K562 (cell line): ENCODE measurements around the gene ARL4C. TPM values are rescaled to one million over a fixed set of nuclear protein-coding genes. Genes with fewer than 3 reads are reported as not detected.

Experiments
- ATAC-seq: fragments of 200-7000 bp; cut with Tn5 transposase; 3 replicates; pipeline ENCODE4 v1.9.1; 2020; ENCODE audit warnings: moderate library complexity
- BruUV-seq: library from RNA; stranded (reverse); fragments of 400-500 nt; replicated peaks from 2 replicates; lab custom pipeline; 2021; lab: Mats Ljungman, UMichigan
- CTCF ChIA-PET: fragments of 300-600 bp; formaldehyde crosslinking; extraction: SDS; loops from one replicate; lab custom pipeline; 2021; ENCODE audit warnings: low intra/inter-chr PET ratio; lab: Yijun Ruan, JAX
- POLR2A ChIA-PET: fragments of 300-600, 350-650 bp; sonication (Branson Sonifier 250); formaldehyde crosslinking; extraction: SDS; loops from one replicate; lab custom pipeline; 2021; ENCODE audit warnings: antibody characterized with exemption, inconsistent platforms; lab: Yijun Ruan, JAX
- DNase-seq, 4 experiments: peaks; one replicate each; pipeline versions ENCODE4 v3.0.0 to v3.0.0-alpha.2; 2011 to 2018; ENCODE audit warnings: low spot score in 3 of 4, mixed read lengths in 3 of 4; ENCODE audit errors: extremely low read depth in 1 of 4
- FAIRE-seq: peaks from 2 replicates; lab custom pipeline; 2011; peaks lifted over from hg19 to GRCh38; lab: Jason Lieb, UNC
- H2AFZ ChIP-seq: 2 replicates; pipeline ENCODE4 v1.6.0; 2011; ENCODE audit warnings: low read depth, low read length, control low read depth, inconsistent platforms
- H3K27ac ChIP-seq: fragments of 200-600 bp; 3 replicates; pipeline ENCODE4 v1.8.0; 2011; ENCODE audit warnings: low read depth, mild to moderate bottlenecking, control low read depth, inconsistent platforms, low read length, moderate library complexity, mixed read lengths; ENCODE audit errors: extremely low read depth
- H3K27me3 ChIP-seq, 2 experiments: fragments of 300-600 bp in 1 of 2; 2 replicates in 1 of 2; 3 replicates in 1 of 2; pipeline versions ENCODE4 v1.6.0 to v1.8.0; 2011; ENCODE audit warnings: inconsistent platforms in 2 of 2, low read length in 2 of 2, mild to moderate bottlenecking in 1 of 2, mixed read lengths in 1 of 2, moderate library complexity in 1 of 2; ENCODE audit not compliant: control insufficient read depth in 2 of 2, insufficient read depth in 2 of 2
- H3K36me3 ChIP-seq: fragments of 300-600 bp; 3 replicates; pipeline ENCODE4 v1.8.0; 2011; ENCODE audit warnings: mild to moderate bottlenecking, low read length, inconsistent platforms; ENCODE audit not compliant: control insufficient read depth, insufficient read depth
- H3K4me1 ChIP-seq, 2 experiments: fragments of 200-600 bp in 1 of 2; replicated peaks in 1 of 2; 2 replicates in 1 of 2; 3 replicates in 1 of 2; pipeline versions ENCODE4 v1.5.1 to v1.8.0; 2011; ENCODE audit warnings: inconsistent platforms in 2 of 2, low read length in 2 of 2, mild to moderate bottlenecking in 1 of 2, mixed read lengths in 1 of 2, moderate library complexity in 1 of 2; ENCODE audit not compliant: control insufficient read depth in 2 of 2, insufficient read depth in 2 of 2
- H3K4me2 ChIP-seq: 2 replicates; pipeline ENCODE4 v1.6.1; 2011; ENCODE audit warnings: low read length, control low read depth, inconsistent platforms, mixed read lengths; ENCODE audit not compliant: insufficient read depth
- H3K4me3 ChIP-seq: fragments of 200-600 bp; sonication (generic), shearing (Covaris generic); 2 replicates; pipeline ENCODE4 v1.5.1; 2016; ENCODE audit warnings: control low read depth, inconsistent platforms
- H3K79me2 ChIP-seq: fragments of 200-600 bp; 3 replicates; pipeline ENCODE4 v1.8.0; 2011; ENCODE audit warnings: low read length, inconsistent platforms; ENCODE audit not compliant: control insufficient read depth, insufficient read depth
- H3K9ac ChIP-seq, 2 experiments: 2 replicates each; pipeline versions ENCODE4 v1.6.0 to v1.6.1; 2011; ENCODE audit warnings: low read depth in 2 of 2, low read length in 2 of 2, control low read depth in 1 of 2, inconsistent platforms in 1 of 2, mild to moderate bottlenecking in 1 of 2, mixed read lengths in 1 of 2; ENCODE audit not compliant: insufficient read depth in 1 of 2
- H3K9me1 ChIP-seq: one replicate; pipeline ENCODE4 v1.6.0; 2011; ENCODE audit warnings: inconsistent platforms, mild to moderate bottlenecking, low read length, moderate library complexity; ENCODE audit not compliant: control insufficient read depth, insufficient read depth
- H3K9me3 ChIP-seq: replicated peaks from 2 replicates; pipeline ENCODE4 v1.5.1; 2011; ENCODE audit warnings: low read depth, low read length, inconsistent platforms; ENCODE audit not compliant: control insufficient read depth, insufficient read depth
- H4K20me1 ChIP-seq: replicated peaks from 2 replicates; pipeline ENCODE4 v1.6.1; 2011; ENCODE audit warnings: low read length, inconsistent platforms, mixed read lengths; ENCODE audit not compliant: control insufficient read depth, insufficient read depth
- ARID3A ChIP-seq: IDR thresholded peaks from 2 replicates; pipeline ENCODE4 v1.6.1; 2012; ENCODE audit warnings: low read depth, low read length, improper control_type of control experiment, borderline replicate concordance
- HINFP ChIP-seq: fragments of 450-650 bp; conservative IDR thresholded peaks from 2 replicates; pipeline ENCODE4 v1.6.1; 2016; ENCODE audit warnings: missing genetic modification characterization, low read depth, mild to moderate bottlenecking, control low read depth, missing compliant biosample characterization
- PHF21A ChIP-seq: fragments of 450-650 bp; IDR thresholded peaks from 2 replicates; pipeline ENCODE4 v1.6.1; 2017; ENCODE audit warnings: low read depth, borderline replicate concordance
- WGBS: fragments of 100-300 bp; shearing (Covaris generic); methylation state at CpG from one replicate; pipeline ENCODE4 v1.1.6; 2016; ENCODE audit warnings: low coverage, mixed read lengths; ENCODE audit not compliant: insufficient coverage; ENCODE audit errors: missing lambda C conversion rate; 5-methylcytosine and 5-hydroxymethylcytosine counted together
- in situ Hi-C: fragments of 300-500 bp; cut with MboI; formaldehyde crosslinking; loops from 4 replicates; pipeline ENCODE4 v1.15.0; 2018; ENCODE audit warnings: inconsistent platforms, mixed read lengths
- intact Hi-C: fragments of 100-400 bp; cut with micrococcal nuclease; formaldehyde crosslinking; loops from 2 replicates; pipeline ENCODE4 v1.14.2; 2022
- polyA plus RNA-seq, 8 experiments: library from polyadenylated mRNA; depleted of rRNA in 4 of 8; stranded (reverse) in 5 of 8; unstranded in 3 of 8; fragments of >200 nt; fragmentation: Nextera tagmentation in 2 of 8; fragmentation: Illumina TruSeq in 1 of 8; extraction: Ambion mirVana in 2 of 8; extraction: Trizol in 1 of 8; gene quantifications; 2 replicates each; pipeline versions ENCODE4 v1.2.1 to v1.2.3, GENCODE V29; 2011 to 2014; ENCODE audit warnings: inconsistent platforms in 1 of 8, missing spikeins in 1 of 8
- total RNA-seq, 7 experiments: library from RNA; depleted of rRNA in 6 of 7; stranded (reverse); fragments of >200 nt in 6 of 7; fragmentation: Illumina TruSeq in 2 of 7; extraction: Trizol in 2 of 7; gene quantifications; 2 replicates each; pipeline versions ENCODE4 v1.2.1 to v1.2.3, GENCODE V29; 2011 to 2021; ENCODE audit warnings: low replicate concordance in 1 of 7

Gene ARL4C
- total and polyA plus RNA-seq, 9 of the 15 experiments (the other 6 are each of a cell fraction or from before 2014, with no cell fraction given) = 0.03 to 0.11 (median 0.04) TPM; not detected in 5

GRCh38 chr2:234463626-234464290, 33.1 kb downstream of the ARL4C start:
- WGBS = 2% methylated on average over 15 of the region's 17 CpGs
- no peak overlapping the region for H3K4me3 ChIP-seq
- ATAC-seq (no peak), DNase-seq (no peak), FAIRE-seq (no peak)
- H3K27me3 ChIP-seq = peaks cover 0 to 12% of the 10 kb centered on the region in 2 experiments; a peak in 2 of 5 replicates
- no peak for TF ChIP-seq ARID3A
- no peak for TF ChIP-seq PHF21A
- no peak for TF ChIP-seq HINFP
- no peaks in the 10 kb centered on the region for H3K79me2 ChIP-seq
- H3K9me1 ChIP-seq = no peaks in the 10 kb centered on the region
- ChIA-PET CTCF (no interaction called here), POLR2A (no interaction called here)
- no peaks in the 10 kb centered on the region for H3K4me1 ChIP-seq
- no peaks in the 10 kb centered on the region for H3K9me3 ChIP-seq
- no peak overlapping the region for H2AFZ ChIP-seq
- H4K20me1 ChIP-seq = no peaks in the 10 kb centered on the region
- H3K27ac ChIP-seq = no peak overlapping the region
- intact Hi-C loops = no loop called here
- H3K36me3 ChIP-seq = no peaks in the 10 kb centered on the region
- H3K9ac ChIP-seq = no peak overlapping the region
- H3K4me2 ChIP-seq = no peak overlapping the region
- no TSS peak for BruUV-seq
- in situ Hi-C loops = no loop called here
